ENCODE data around the gene ZNF574.

Gene ZNF574

DNA sequence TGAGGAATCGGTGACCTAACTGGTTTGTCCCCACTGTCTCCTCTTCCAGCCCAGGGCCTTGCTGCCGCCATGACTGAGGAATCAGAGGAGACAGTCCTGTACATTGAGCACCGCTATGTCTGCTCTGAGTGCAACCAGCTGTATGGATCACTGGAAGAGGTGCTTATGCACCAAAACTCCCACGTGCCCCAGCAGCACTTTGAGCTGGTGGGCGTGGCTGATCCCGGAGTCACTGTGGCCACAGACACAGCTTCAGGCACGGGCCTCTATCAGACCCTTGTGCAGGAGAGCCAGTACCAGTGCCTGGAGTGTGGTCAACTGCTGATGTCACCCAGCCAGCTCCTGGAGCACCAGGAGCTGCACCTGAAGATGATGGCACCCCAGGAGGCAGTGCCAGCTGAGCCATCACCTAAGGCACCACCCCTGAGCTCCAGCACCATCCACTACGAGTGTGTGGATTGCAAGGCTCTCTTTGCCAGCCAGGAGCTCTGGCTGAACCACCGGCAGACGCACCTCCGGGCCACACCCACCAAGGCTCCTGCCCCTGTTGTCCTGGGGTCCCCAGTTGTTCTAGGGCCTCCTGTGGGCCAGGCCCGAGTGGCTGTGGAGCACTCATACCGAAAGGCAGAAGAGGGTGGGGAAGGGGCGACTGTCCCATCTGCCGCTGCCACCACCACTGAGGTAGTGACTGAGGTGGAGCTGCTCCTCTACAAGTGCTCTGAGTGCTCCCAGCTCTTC, 2.7 kb downstream of the ZNF574 start:
- Histone ChIP-seq H3K4me2 (no peak overlapping the region), H4K20me1 (peaks cover 72% of the 10 kb centered on the region), H3K27me3 (no peaks in the 10 kb centered on the region), H3K9me3 (no peaks in the 10 kb centered on the region), H3K4me3 (no peak overlapping the region), H3K9ac (no peak overlapping the region), H3K4me1 (peaks cover 53% of the 10 kb centered on the region), H3K27ac (no peak overlapping the region), H3K36me3 (peaks cover 61% of the 10 kb centered on the region)
- TF ChIP-seq Cebpa-rat (IDR thresholded peaks at IDR 0.05), result no peak

DNA sequence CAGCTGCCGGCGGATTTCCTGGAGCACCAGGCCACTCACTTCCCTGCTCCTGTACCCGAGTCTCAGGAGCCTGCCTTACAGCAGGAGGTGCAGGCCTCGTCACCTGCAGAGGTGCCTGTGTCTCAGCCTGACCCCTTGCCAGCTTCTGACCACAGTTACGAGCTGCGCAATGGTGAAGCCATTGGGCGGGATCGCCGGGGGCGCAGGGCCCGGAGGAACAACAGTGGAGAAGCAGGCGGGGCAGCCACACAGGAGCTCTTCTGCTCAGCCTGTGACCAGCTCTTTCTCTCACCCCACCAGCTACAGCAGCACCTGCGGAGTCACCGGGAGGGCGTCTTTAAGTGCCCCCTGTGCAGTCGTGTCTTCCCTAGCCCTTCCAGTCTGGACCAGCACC, 3.3 kb downstream of the ZNF574 start:
- no peak for TF ChIP-seq Cebpa-rat (IDR thresholded peaks at IDR 0.05)

GRCh38 chr19:42079886-42080763, 4.2 kb downstream of the ZNF574 start:
- H4K20me1 ChIP-seq, result peaks cover 76% of the 10 kb centered on the region
- H3K27me3 ChIP-seq, result no peaks in the 10 kb centered on the region
- H3K9me3 ChIP-seq, result no peaks in the 10 kb centered on the region
- no peak overlapping the region for H3K4me3 ChIP-seq
- H3K9ac ChIP-seq, result no peak overlapping the region
- peaks cover 73% of the 10 kb centered on the region for H3K36me3 ChIP-seq
- H3K4me1 ChIP-seq, result peaks cover 43% of the 10 kb centered on the region
- no peak for TF ChIP-seq Cebpa-rat (IDR thresholded peaks at IDR 0.05)
- no peak overlapping the region for H3K27ac ChIP-seq
- H3K4me2 ChIP-seq, result no peak overlapping the region

More for the DNA sequence above, 3.3 kb downstream of the ZNF574 start:
- Histone ChIP-seq H3K4me3 (no peak overlapping the region), H3K9me3 (no peaks in the 10 kb centered on the region), H3K27ac (no peak overlapping the region), H3K4me2 (no peak overlapping the region), H3K4me1 (peaks cover 52% of the 10 kb centered on the region), H3K27me3 (no peaks in the 10 kb centered on the region), H4K20me1 (peaks cover 76% of the 10 kb centered on the region), H3K9ac (no peak overlapping the region), H3K36me3 (peaks cover 67% of the 10 kb centered on the region)

GRCh38 chr19:42080764-42081375, 4.9 kb downstream of the ZNF574 start:
- Histone ChIP-seq H3K9me3 (no peaks in the 10 kb centered on the region), H4K20me1 (peaks cover 76% of the 10 kb centered on the region), H3K27ac (no peak overlapping the region), H3K9ac (no peak overlapping the region), H3K27me3 (no peaks in the 10 kb centered on the region), H3K4me2 (0 out of 2 replicates have a peak overlapping the region, but pooled peaks have one; percentile 12), H3K4me1 (peaks cover 44% of the 10 kb centered on the region), H3K4me3 (no peak overlapping the region), H3K36me3 (peaks cover 73% of the 10 kb centered on the region)
- TF ChIP-seq Cebpa-rat (IDR thresholded peaks at IDR 0.05), result no peak

DNA sequence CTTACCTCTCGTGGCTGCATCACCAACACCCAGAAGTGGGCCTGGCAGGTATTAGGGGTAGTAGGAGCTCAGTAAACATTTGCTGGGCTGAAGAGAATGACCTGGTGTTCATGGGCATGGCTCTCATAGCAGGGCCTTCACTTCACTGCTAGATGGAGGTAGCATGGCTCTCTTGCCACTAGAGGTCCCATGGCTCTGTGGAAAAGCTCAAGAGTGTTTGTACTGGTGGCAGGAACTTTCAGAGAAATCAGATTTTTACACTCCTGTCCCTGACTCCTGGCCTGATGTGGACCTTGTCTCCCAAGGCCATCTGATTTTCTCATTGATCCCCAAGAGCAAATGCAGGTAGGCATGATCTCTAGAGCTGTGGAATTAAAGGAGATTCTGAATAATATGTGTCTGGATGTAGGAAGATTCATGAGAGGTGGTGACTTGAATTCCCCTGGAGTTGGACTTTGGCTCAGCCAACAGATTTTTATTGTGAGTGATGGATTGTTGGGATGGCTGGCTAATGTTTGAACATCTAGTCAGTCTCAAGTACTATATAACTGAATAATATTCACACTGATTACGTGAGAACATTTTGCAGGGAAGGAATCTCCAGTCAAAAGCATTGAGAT, 5.7 kb downstream of the ZNF574 start:
- Histone ChIP-seq H3K27ac (no peak overlapping the region), H3K27me3 (no peaks in the 10 kb centered on the region), H3K36me3 (peaks cover 73% of the 10 kb centered on the region), H3K9me3 (no peaks in the 10 kb centered on the region), H3K4me3 (no peak overlapping the region), H3K4me2 (peak overlapping the region; percentile 12; the same call in 1 of the 2 replicates), H4K20me1 (peaks cover 72% of the 10 kb centered on the region), H3K9ac (no peak overlapping the region), H3K4me1 (peaks cover 52% of the 10 kb centered on the region)
- TF ChIP-seq Cebpa-rat (IDR thresholded peaks at IDR 0.05), result no peak

- no peaks in the 10 kb centered on the region for H3K27me3 ChIP-seq
- H3K4me3 ChIP-seq, result no peak overlapping the region
- peaks cover 62% of the 10 kb centered on the region for H3K36me3 ChIP-seq
These were observed 7.6 kb downstream of the ZNF574 start for GRCh38 chr19:42083537-42083936.

GRCh38 chr19:42086188-42086736, 10.3 kb downstream of the ZNF574 start:
- Histone ChIP-seq H3K9me3 (no peaks in the 10 kb centered on the region), H3K9ac (no peak overlapping the region), H3K4me2 (peak overlapping the region; percentile 97; the same call in 1 of the 2 replicates), H3K4me1 (peaks cover 64% of the 10 kb centered on the region), H3K27me3 (no peaks in the 10 kb centered on the region), H3K4me3 (no peak overlapping the region), H3K36me3 (peaks cover 34% of the 10 kb centered on the region), H3K27ac (peak overlapping the region; percentile 2; the same call in 1 of the 2 replicates), H4K20me1 (peaks cover 26% of the 10 kb centered on the region)
- TF ChIP-seq Cebpa-rat (IDR thresholded peaks at IDR 0.05), result no peak

More at GRCh38 chr19:42083537-42083936, 7.6 kb downstream of the ZNF574 start:
- 0 out of 2 replicates have a peak overlapping the region, but pooled peaks have one; percentile 19 for H3K9ac ChIP-seq
- no peak overlapping the region for H3K4me2 ChIP-seq
- peaks cover 53% of the 10 kb centered on the region for H4K20me1 ChIP-seq
- H3K4me1 ChIP-seq, result peaks cover 53% of the 10 kb centered on the region
- peak; percentile 63 for TF ChIP-seq Cebpa-rat (IDR thresholded peaks at IDR 0.05)
- H3K9me3 ChIP-seq, result no peaks in the 10 kb centered on the region
- H3K27ac ChIP-seq, result no peak overlapping the region

DNA sequence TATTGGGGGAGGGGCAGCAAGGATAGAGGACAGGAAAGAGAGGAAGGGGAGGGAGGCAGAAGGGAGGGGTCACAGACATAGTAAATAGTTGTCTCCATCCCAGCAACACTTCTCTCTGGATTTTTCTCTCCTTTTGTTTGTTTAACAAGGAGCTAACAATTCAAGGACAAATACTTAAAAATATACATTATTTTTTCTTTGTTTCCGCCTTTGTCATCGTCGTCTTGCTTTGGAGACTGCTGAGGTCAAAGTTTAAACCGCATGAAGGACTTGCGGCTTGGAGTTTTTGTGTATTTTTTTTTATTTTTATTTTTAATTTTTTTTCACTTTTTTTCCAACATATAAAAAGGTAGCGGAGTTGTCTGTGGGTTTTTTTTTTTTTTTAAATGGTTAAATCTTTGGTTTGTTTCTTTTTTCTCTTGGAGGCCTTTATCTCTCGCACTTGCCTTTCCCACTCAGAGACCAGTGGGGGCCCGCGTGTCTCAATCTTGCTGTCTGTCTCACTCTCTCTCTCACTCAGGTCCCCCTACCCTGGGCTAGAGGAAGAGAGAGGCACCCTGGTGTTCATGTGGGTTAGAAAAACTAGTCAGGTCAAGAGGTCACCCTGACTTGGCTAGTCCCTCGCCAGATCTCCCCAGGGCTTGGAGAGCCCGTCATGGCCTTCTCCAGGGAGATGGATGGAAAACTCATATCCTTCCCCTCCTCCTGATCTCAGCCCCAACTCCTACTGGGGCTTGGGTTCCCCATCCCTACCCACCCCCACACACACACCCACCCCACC, 11.0 kb downstream of the ZNF574 start:
- peaks cover 27% of the 10 kb centered on the region for H3K36me3 ChIP-seq
- peaks cover 19% of the 10 kb centered on the region for H4K20me1 ChIP-seq
- TF ChIP-seq Cebpa-rat (IDR thresholded peaks at IDR 0.05), result no peak
- peak overlapping the region; percentile 97 for H3K4me2 ChIP-seq
- H3K9me3 ChIP-seq, result no peaks in the 10 kb centered on the region
- H3K4me1 ChIP-seq, result peaks cover 65% of the 10 kb centered on the region
- 0 out of 2 replicates have a peak overlapping the region, but pooled peaks have one; percentile 55 for H3K27ac ChIP-seq
- H3K9ac ChIP-seq, result no peak overlapping the region
- H3K4me3 ChIP-seq, result no peak overlapping the region
- H3K27me3 ChIP-seq, result no peaks in the 10 kb centered on the region
